Epidermal melanocyte (primary cell): ENCODE measurements around the gene MRPL4.
"Not testable (repeated sequence)": the region's sequence is repeated elsewhere in the genome, so short reads cannot be mapped to it uniquely, and the experiment has no call there.

ENCODE experiments used
- DNase-seq: peaks from one replicate; pipeline ENCODE4 v3.0.0; 2011; ENCODE audit warnings: low spot score; ENCODE audit not compliant: insufficient read length

Gene MRPL4

DNA sequence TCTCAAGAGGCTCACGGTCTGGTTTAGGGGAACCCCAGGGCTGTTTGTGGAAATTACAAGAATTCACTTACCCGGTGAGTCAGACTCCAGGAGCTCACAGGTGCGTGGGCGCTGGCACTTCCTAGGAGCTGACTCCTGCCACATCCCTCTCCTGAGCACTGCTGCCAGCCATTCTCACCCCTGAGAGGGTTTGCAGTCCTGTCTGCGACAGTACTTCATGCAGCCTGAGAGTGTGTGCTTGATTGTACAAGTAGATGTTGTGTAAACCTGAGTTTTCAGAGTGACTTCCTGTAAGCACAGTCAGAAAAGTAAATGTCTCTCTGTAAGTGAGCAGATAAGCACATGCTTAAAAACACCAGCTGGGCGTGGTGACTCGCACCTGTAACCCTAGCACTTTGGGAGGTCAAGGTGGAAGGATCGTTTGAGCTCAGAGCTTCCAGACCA, 8.1 kb downstream of the MRPL4 start:
- no peak for DNase-seq

- no peak for DNase-seq
Observed at GRCh38 chr19:10262771-10263170, 10.8 kb downstream of the MRPL4 start.

DNA sequence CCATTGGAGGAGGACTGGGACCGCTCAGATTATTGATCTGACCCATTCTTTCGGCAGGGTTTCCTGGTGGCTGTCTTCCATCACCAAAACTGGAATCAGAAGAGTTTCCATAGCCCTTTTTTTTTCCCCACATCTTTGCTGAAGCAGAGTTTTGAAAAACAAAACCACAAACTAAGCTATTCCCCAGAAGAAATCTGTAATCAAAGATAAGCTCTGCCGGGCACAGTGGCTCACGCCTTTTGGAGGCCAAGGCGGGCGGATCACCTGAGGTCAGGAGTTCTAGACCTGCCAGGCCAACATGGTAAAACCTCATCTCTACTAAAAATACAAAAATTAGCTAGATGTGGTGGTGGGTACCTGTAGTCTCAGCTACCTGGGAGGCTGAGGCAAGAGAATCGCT, 14.7 kb downstream of the MRPL4 start:
- no peak for DNase-seq

DNA sequence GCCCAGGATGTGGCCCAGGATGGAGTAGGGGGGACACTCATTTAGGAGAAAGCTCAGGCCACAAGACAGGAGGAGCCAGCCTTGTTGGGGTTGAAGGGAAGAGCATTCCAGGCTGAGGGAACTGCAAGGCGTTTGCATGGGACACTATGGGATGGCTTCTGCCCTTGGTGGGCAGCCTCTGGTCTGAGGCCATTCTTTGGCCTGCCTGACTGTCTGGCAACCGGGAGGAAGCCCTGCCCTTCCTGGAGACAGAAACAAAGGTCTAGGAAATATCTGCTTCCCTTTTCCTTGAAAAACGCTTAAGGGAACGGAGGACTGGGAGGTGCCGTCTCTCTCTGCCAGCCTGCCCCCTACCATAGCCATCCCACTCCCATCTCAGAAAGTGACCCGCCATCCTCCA, 16.1 kb downstream of the MRPL4 start:
- DNase-seq = no peak

DNA sequence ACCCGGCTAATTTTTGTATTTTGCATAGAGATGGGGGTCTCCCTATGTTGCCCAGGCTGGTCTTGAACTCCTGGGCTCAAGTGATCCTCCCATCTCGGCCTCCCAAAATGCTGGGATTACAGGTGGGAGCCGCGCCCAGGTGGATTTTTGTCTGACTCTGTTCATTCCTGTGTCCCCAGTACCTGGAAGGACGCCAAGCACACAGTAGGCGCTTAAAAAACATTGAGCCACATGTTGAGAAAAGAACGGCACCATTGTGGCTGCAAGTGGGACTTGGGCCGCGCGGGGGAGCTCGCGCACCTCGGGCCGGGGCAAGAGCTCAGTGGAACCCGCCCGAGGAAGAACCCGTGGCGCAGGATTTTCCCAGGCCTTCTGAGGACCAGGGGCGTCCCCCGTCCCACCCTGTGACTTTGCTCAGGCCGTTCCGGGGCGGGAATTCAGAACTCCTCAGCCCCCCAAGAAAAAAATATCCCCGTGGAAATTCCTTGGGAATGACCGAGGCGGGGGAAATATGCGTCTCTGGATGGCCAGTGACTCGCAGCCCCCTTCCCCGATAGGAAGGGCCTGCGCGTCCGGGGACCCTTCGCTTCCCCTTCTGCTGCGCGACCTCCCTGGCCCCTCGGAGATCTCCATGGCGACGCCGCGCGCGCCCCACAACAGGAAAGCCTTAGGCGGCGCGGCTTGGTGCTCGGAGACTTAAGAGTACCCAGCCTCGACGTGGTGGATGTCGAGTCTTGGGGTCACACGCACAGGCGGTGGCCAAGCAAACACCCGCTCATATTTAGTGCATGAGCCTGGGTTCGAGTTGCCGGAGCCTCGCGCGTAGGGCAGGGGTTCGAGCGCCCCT, 17.5 kb downstream of the MRPL4 start:
- peak; percentile 59 for DNase-seq

DNA sequence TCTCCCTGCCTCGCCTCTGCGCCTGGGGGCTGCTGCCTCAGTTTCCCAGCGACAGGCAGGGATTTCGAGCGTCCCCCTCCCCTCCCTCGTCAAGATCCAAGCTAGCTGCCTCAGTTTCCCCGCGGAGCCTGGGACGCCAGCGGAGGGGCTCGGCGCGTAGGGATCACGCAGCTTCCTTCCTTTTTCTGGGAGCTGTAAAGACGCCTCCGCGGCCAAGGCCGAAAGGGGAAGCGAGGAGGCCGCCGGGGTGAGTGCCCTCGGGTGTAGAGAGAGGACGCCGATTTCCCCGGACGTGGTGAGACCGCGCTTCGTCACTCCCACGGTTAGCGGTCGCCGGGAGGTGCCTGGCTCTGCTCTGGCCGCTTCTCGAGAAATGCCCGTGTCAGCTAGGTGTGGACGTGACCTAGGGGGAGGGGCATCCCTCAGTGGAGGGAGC, 18.2 kb downstream of the MRPL4 start:
- no peak for DNase-seq

- DNase-seq = no peak
Observed at GRCh38 chr19:10270616-10271394, 18.8 kb downstream of the MRPL4 start, which contains the start of gene ICAM1. Gene ICAM1 (plus strand): TSS chr19:10271120. CDS start chr19:10271160, 40 bp downstream.

DNA sequence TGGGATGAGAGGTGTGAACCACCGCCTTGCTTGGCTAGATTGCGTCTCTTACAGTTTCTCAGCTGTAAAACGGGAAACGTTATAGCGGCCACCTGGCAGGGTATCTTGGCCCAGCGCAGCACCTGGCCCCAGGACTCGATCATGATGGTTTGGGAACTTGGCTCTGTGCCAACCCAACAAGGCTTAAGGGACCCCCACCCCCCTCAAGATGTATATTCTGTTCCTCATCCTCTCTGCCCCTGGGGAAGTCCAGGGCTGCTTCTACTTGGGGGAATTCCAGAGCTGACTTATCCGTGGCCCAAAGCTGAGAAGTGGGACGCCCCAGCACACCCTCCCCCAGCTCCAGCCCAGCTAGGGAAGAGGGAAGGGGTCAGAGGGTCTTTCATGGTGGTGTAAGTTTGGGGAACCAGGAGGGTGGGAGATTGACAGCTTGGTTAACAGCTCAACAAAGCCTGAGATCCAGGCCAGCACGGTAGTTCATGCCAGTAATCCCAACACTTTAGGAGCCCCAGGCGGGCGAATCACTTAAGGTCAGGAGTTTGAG, 19.6 kb downstream of the MRPL4 start:
- no peak for DNase-seq

DNA sequence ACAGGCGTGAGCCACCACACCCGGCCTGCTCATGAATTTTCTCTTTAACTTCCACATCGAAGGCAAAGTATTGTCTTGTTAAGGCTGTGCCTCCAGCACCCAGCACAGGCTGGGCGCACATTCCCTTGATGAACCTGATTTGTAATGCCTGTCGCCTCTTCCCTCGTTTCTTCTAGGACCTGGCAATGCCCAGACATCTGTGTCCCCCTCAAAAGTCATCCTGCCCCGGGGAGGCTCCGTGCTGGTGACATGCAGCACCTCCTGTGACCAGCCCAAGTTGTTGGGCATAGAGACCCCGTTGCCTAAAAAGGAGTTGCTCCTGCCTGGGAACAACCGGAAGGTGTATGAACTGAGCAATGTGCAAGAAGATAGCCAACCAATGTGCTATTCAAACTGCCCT, 22.6 kb downstream of the MRPL4 start:
- DNase-seq = no peak

GRCh38 chr19:10277795-10278589, 26.0 kb downstream of the MRPL4 start:
- no peak for DNase-seq

DNA sequence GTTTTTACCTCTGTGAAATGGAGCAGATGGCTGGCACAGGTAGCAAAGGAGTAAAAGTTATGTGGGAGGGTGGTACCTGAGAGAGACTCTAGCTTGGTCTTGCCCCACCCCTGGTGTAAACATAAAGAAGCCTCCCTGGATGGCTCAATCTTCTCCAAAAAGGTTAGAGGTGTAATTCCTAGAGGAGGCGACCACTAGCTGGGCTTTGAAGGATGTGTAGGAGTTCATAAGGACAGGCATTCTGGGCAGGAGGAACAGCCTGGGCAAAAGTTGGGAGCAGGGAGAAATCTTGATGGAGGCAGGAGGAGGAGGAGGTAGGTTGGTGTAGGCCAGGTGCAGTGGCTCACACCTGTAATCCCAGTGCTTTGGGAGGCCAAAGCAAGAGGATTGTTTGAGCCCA, 26.9 kb downstream of the MRPL4 start:
- DNase-seq = no peak

GRCh38 chr19:10279737-10280442, 27.9 kb downstream of the MRPL4 start:
- DNase-seq = no peak

DNA sequence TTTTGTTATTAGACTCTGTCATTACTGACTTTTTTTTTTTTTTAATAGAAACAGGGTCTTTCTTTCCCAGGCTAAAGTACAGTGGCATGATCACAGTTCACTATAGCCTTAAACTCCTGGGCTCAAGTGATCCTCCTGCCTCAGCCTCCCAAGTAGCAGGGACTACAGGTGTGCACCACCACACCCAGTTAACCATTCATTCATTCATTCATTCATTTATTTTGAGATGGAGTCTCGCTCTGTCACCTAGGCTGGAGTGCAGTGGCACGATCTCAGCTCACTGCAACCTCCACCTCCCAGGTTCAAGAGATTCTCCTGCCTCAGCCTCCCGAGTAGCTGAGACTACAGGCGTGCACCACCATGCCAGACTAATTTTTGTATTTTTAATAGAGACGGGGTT, 30.0 kb downstream of the MRPL4 start:
- not testable (repeated sequence) for DNase-seq

GRCh38 chr19:10283301-10284064, 31.5 kb downstream of the MRPL4 start:
- DNase-seq = no peak

- DNase-seq = no peak
Observed at GRCh38 chr19:10284065-10284959, 32.3 kb downstream of the MRPL4 start.

DNA sequence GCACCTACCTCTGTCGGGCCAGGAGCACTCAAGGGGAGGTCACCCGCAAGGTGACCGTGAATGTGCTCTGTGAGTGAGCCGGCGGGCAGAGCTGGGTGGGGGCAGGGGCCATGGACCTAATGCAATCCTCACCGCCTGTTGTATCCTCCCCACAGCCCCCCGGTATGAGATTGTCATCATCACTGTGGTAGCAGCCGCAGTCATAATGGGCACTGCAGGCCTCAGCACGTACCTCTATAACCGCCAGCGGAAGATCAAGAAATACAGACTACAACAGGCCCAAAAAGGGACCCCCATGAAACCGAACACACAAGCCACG, 32.9 kb downstream of the MRPL4 start:
- no peak for DNase-seq

GRCh38 chr19:10285393-10285792, 33.4 kb downstream of the MRPL4 start:
- DNase-seq = no peak

- DNase-seq = no peak
Observed at GRCh38 chr19:10286803-10287737, 35.1 kb downstream of the MRPL4 start, which contains the start of gene ICAM4. Gene ICAM4 (plus strand): TSS chr19:10286955. CDS start chr19:10287013, 58 bp downstream.
